Mesothelial cell of epicardium (in vitro differentiated cells): ENCODE results near the gene MMP28. TPM values are rescaled to one million over a fixed set of nuclear protein-coding genes. Genes with fewer than 3 reads are reported as not detected.

Experiments used
- DNase-seq, 2 experiments: peaks; one replicate each; pipeline ENCODE4 v3.0.0; 2021; ENCODE audit warnings: low spot score in 2 of 2; ENCODE audit not compliant: unreplicated experiment in 2 of 2
- H3K27ac Mint-ChIP-seq: 2 replicates; pipeline ENCODE4 v1.8.0; 2021; ENCODE audit warnings: mixed read lengths
- H3K27me3 Mint-ChIP-seq: 2 replicates; pipeline ENCODE4 v1.8.0; 2021; ENCODE audit warnings: low read depth, mixed read lengths
- H3K36me3 Mint-ChIP-seq: 2 replicates; pipeline ENCODE4 v1.8.0; 2021; ENCODE audit warnings: mixed read lengths
- H3K4me1 Mint-ChIP-seq: 2 replicates; pipeline ENCODE4 v1.8.0; 2021; ENCODE audit warnings: mixed read lengths
- H3K4me3 Mint-ChIP-seq: 2 replicates; pipeline ENCODE4 v1.8.0; 2021; ENCODE audit warnings: mild to moderate bottlenecking, moderate library complexity, mixed read lengths
- H3K9me3 Mint-ChIP-seq: 2 replicates; pipeline ENCODE4 v1.8.0; 2021; ENCODE audit warnings: mixed read lengths
- total RNA-seq: library from RNA; stranded (reverse); gene quantifications from 3 replicates; pipeline ENCODE4 v1.2.1, GENCODE V29; 2021
- TF ChIP-seq, protein P1 (sequence below): fragments of 200-600 bp; sonication (generic); IDR thresholded peaks from one replicate; pipeline ENCODE4 v1.5.0; 2021; ENCODE audit warnings: antibody characterized with exemption; ENCODE audit not compliant: unreplicated experiment

MMP28 gene
- total RNA-seq, 1 donor from 2014 or later, result 0.34 TPM

- Mint-ChIP-seq H3K27ac (no peak overlapping the region), H3K27me3 (peaks cover 9% of the 10 kb centered on the region), H3K4me1 (peaks cover 18% of the 10 kb centered on the region), H3K4me3 (no peak overlapping the region), H3K36me3 (no peaks in the 10 kb centered on the region), H3K9me3 (no peaks in the 10 kb centered on the region)
- TF ChIP-seq, protein P1, sequence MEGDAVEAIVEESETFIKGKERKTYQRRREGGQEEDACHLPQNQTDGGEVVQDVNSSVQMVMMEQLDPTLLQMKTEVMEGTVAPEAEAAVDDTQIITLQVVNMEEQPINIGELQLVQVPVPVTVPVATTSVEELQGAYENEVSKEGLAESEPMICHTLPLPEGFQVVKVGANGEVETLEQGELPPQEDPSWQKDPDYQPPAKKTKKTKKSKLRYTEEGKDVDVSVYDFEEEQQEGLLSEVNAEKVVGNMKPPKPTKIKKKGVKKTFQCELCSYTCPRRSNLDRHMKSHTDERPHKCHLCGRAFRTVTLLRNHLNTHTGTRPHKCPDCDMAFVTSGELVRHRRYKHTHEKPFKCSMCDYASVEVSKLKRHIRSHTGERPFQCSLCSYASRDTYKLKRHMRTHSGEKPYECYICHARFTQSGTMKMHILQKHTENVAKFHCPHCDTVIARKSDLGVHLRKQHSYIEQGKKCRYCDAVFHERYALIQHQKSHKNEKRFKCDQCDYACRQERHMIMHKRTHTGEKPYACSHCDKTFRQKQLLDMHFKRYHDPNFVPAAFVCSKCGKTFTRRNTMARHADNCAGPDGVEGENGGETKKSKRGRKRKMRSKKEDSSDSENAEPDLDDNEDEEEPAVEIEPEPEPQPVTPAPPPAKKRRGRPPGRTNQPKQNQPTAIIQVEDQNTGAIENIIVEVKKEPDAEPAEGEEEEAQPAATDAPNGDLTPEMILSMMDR, result no peak
- no peak for DNase-seq
Observed at GRCh38 chr17:35735036-35735805, 60.2 kb downstream of the MMP28 start.

DNA sequence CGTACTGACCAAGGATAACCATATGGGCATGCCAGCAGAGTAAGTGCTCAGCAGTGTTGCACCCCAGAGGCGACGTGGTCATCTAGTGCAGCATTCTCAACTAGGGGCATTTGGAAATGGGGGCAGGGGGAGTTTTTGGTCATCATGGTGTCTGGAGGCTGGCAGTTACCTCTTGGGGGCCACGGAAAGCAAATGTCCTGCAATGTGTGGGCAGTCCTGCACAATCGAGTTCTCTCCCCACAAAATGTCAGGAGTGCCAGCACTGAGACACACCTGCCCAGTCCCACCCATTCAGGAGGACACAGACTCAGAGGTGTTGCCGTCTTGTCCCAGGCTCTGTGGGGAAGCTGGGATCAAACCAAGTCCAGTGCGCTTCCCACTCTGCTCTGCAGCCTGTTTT is 61.0 kb downstream of the MMP28 start:
- H3K4me1 Mint-ChIP-seq, result peaks cover 24% of the 10 kb centered on the region
- H3K9me3 Mint-ChIP-seq, result no peaks in the 10 kb centered on the region
- TF ChIP-seq, protein P1, result no peak
- DNase-seq, result no peak
- H3K27me3 Mint-ChIP-seq, result peaks cover under 1% of the 10 kb centered on the region
- H3K36me3 Mint-ChIP-seq, result no peaks in the 10 kb centered on the region
- no peak overlapping the region for H3K4me3 Mint-ChIP-seq
- H3K27ac Mint-ChIP-seq, result no peak overlapping the region

DNA sequence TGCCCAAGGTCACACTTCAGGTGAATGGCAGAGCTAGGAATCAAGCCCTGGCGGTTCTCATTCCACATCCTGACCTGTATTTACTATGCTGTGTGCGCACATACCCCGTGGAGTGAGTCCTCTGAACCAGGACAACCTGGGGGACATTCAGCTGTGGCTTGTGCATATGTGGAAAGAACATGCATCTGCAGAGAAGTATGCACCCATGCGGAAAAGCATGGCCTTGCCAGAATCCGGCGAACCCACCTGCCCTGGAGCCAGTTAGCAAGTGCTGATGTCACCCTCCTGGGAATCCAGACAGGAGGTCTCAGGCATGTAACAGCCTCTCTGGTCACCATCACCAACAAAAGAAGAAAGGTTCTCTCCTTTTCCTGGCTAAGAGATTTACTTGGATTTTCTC is 62.1 kb downstream of the MMP28 start:
- Mint-ChIP-seq H3K9me3 (no peaks in the 10 kb centered on the region), H3K27me3 (no peaks in the 10 kb centered on the region), H3K4me1 (peaks cover 32% of the 10 kb centered on the region), H3K36me3 (no peaks in the 10 kb centered on the region), H3K4me3 (peak overlapping the region; percentile 84), H3K27ac (no peak overlapping the region)
- TF ChIP-seq, protein P1, result no peak
- no peak for DNase-seq

GRCh38 chr17:35732806-35733136 is 62.7 kb downstream of the MMP28 start:
- Mint-ChIP-seq H3K27me3 (no peaks in the 10 kb centered on the region), H3K9me3 (no peaks in the 10 kb centered on the region), H3K36me3 (no peaks in the 10 kb centered on the region), H3K4me1 (peaks cover 38% of the 10 kb centered on the region), H3K27ac (no peak overlapping the region), H3K4me3 (peak overlapping the region; percentile 84)
- no peak for DNase-seq
- TF ChIP-seq, protein P1, result no peak

GRCh38 chr17:35731917-35732805 is 63.3 kb downstream of the MMP28 start:
- no peaks in the 10 kb centered on the region for H3K36me3 Mint-ChIP-seq
- H3K27ac Mint-ChIP-seq, result peak overlapping the region; percentile 21
- no peak for DNase-seq

More at GRCh38 chr17:35731917-35732805, 63.3 kb downstream of the MMP28 start:
- H3K4me3 Mint-ChIP-seq, result peak overlapping the region; percentile 84
- peaks cover 44% of the 10 kb centered on the region for H3K4me1 Mint-ChIP-seq
- TF ChIP-seq, protein P1, result no peak
- H3K9me3 Mint-ChIP-seq, result no peaks in the 10 kb centered on the region
- no peaks in the 10 kb centered on the region for H3K27me3 Mint-ChIP-seq
